ENCODE results near the gene TUBGCP3. TPM values are rescaled to one million over a fixed set of nuclear protein-coding genes. Genes with fewer than 3 reads are reported as not detected.

TUBGCP3 gene
- total RNA-seq, 4 donors from 2014 or later: 23.3 to 43.6 (median 30.0) TPM

DNA sequence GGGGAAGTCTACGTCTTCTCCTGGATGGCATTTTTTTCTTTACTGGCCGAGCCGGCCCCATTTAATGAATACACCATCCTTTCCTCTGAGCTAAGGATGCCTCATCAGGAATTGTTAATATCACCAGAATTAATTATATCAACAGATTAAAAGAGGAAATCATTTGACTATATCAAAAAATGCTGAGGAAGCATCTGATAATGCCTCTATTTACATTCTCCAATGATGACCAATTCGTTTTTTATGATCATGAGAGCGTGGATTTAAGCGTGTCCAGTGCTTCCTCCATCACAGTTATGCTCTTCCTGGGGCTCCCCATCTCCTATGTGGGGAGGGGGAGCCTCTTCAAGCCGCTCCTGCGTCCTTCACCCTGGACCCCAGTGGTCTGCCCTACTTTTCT lies 58.7 kb downstream of the TUBGCP3 start:
- no peak for DNase-seq
- Histone ChIP-seq H3K27ac (no peak overlapping the region), H3K4me1 (no peaks in the 10 kb centered on the region), H3K4me3 (no peak overlapping the region), H3K36me3 (no peaks in the 10 kb centered on the region), H3K9me3 (no peaks in the 10 kb centered on the region), H3K27me3 (no peaks in the 10 kb centered on the region)
- intact Hi-C loops (cut with DNase I; ENCODE audit: low total_unique reads): no loop called here
- TF ChIP-seq, protein P1, sequence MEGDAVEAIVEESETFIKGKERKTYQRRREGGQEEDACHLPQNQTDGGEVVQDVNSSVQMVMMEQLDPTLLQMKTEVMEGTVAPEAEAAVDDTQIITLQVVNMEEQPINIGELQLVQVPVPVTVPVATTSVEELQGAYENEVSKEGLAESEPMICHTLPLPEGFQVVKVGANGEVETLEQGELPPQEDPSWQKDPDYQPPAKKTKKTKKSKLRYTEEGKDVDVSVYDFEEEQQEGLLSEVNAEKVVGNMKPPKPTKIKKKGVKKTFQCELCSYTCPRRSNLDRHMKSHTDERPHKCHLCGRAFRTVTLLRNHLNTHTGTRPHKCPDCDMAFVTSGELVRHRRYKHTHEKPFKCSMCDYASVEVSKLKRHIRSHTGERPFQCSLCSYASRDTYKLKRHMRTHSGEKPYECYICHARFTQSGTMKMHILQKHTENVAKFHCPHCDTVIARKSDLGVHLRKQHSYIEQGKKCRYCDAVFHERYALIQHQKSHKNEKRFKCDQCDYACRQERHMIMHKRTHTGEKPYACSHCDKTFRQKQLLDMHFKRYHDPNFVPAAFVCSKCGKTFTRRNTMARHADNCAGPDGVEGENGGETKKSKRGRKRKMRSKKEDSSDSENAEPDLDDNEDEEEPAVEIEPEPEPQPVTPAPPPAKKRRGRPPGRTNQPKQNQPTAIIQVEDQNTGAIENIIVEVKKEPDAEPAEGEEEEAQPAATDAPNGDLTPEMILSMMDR (IDR thresholded peaks at IDR 0.05): no peak
- no peak for TF ChIP-seq EP300 (IDR thresholded peaks at IDR 0.05; ENCODE audit: low read depth)
- 84 to 87% methylated on average over 3 to 8 of the region's 8 CpGs for WGBS, 2 donors (ENCODE audit: low coverage in 1 of 2)
- in situ Hi-C loops (cut with MboI; ENCODE audit: low pct_ligation_motif_present in 1 of 4, low pct_unique_long_range_greater_than_20kb in 1 of 4, low sequenced_read_pairs in 3 of 4): no loop called here

DNA sequence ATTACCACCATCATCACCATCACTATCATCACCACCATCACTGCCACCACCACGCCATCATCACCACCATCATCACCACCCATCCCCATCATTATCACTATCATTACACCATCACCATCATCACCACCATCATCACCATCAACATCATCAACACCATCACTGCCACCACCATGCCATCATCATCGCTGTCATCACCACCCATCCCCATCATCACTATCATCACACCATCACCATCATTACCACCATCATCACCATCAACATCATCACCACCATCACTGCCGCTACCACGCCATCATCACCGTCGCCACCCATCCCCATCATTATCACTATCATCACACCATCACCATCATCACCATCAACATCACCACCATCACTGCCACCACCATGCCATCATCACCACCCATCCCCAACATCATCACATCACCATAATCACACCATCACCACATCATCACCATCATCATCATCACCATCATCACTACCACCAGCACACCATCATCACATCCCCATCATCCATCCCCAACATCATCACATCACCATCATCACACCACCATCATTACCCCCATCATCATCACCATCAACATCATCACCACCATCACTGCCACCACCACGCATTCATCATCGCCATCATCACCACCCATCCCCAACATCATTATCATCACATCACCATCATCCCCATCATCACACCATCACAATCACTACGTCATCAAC lies 61.7 kb downstream of the TUBGCP3 start:
- Histone ChIP-seq H3K9me3 (no peaks in the 10 kb centered on the region), H3K27me3 (no peaks in the 10 kb centered on the region), H3K4me3 (no peak overlapping the region), H3K36me3 (peaks cover 0 to 1% (median 0%) of the 10 kb centered on the region in 4 donors), H3K4me1 (no peaks in the 10 kb centered on the region), H3K27ac (no peak overlapping the region)
- TF ChIP-seq POLR2A (IDR thresholded peaks at IDR 0.05) (no peak), POLR2AphosphoS5 (IDR thresholded peaks at IDR 0.05) (no peak), EP300 (IDR thresholded peaks at IDR 0.05; ENCODE audit: low read depth) (no peak)
- TF ChIP-seq, protein P1 (IDR thresholded peaks at IDR 0.05): no peak
- DNase-seq: no peak
- WGBS, 2 donors (ENCODE audit: low coverage in 1 of 2): 95 to 98% methylated on average over 9 of the region's 9 CpGs
- intact Hi-C loops (cut with DNase I; ENCODE audit: low total_unique reads): no loop called here
- in situ Hi-C loops (cut with MboI; ENCODE audit: low pct_ligation_motif_present in 1 of 4, low pct_unique_long_range_greater_than_20kb in 1 of 4, low sequenced_read_pairs in 3 of 4): no loop called here

DNA sequence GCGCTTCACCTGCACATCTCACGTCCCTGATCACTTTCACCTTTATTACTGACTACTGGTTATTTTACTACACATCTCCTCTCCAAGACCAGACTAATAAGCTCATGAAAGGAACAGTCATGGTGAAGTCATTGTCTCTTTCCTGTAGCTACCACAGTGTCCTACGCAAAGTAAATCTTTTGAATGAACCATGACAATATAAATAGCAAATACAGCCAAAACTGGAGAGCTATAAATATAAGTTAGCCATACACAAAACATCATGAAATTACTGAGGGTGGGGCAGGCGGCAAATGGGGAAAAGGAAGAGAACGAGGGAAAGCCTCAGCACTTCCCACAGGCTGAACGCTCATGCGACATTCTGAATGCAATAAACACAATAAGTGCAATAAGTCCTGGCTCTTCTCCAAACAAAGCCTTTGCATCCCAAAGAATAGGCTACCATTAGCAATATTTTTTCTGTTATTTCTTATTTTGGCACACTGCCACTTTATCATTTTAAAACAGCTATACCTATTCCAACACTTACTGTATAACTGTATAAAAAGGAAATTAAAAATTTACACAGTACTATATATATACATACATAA lies 62.5 kb downstream of the TUBGCP3 start:
- TF ChIP-seq EP300 (IDR thresholded peaks at IDR 0.05; ENCODE audit: low read depth) (no peak), POLR2AphosphoS5 (IDR thresholded peaks at IDR 0.05) (no peak), POLR2A (IDR thresholded peaks at IDR 0.05) (no peak)
- TF ChIP-seq, protein P1 (IDR thresholded peaks at IDR 0.05): no peak
- H3K36me3 ChIP-seq: peaks cover 0 to 5% (median 0%) of the 10 kb centered on the region in 4 donors
- no peaks in the 10 kb centered on the region for H3K9me3 ChIP-seq
- 71 to 91% methylated on average over 7 of the region's 7 CpGs for WGBS, 2 donors (ENCODE audit: low coverage in 1 of 2)
- DNase-seq: no peak
- no peak overlapping the region for H3K4me3 ChIP-seq
- intact Hi-C loops (cut with DNase I; ENCODE audit: low total_unique reads): no loop called here
- in situ Hi-C loops (cut with MboI; ENCODE audit: low pct_ligation_motif_present in 1 of 4, low pct_unique_long_range_greater_than_20kb in 1 of 4, low sequenced_read_pairs in 3 of 4): no loop called here
- no peaks in the 10 kb centered on the region for H3K4me1 ChIP-seq
- H3K27ac ChIP-seq: no peak overlapping the region
- no peaks in the 10 kb centered on the region for H3K27me3 ChIP-seq

DNA sequence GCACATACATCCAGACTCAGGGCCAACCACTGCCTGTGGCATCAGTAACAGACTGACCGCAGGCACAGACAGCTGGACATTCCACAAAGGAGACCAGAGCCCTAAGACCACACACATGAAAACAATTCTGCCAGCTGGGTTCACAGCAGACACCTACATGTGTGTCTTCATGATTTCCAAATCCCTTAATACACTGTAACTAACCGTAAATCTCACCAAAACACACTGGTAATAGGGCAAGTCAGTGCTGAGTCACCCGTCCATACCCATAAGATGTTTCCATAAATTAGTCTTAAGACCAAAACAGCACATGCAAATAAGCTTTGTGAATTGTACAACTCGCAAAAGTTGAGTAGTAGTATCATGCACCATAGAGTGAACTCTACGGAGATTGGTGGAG lies 65.4 kb downstream of the TUBGCP3 start:
- Histone ChIP-seq H3K4me1 (no peaks in the 10 kb centered on the region), H3K4me3 (no peak overlapping the region), H3K27ac (no peak overlapping the region), H3K36me3 (peaks cover 0 to 19% (median 5%) of the 10 kb centered on the region in 4 donors), H3K9me3 (no peaks in the 10 kb centered on the region), H3K27me3 (no peaks in the 10 kb centered on the region)
- no peak for DNase-seq
- intact Hi-C loops (cut with DNase I; ENCODE audit: low total_unique reads): no loop called here
- WGBS, 2 donors (ENCODE audit: low coverage in 1 of 2): 92 to 100% methylated on average over 2 to 5 of the region's 5 CpGs
- TF ChIP-seq EP300 (IDR thresholded peaks at IDR 0.05; ENCODE audit: low read depth) (no peak), POLR2AphosphoS5 (IDR thresholded peaks at IDR 0.05) (no peak), POLR2A (IDR thresholded peaks at IDR 0.05) (no peak)
- TF ChIP-seq, protein P1 (IDR thresholded peaks at IDR 0.05): no peak
- in situ Hi-C loops (cut with MboI; ENCODE audit: low pct_ligation_motif_present in 1 of 4, low pct_unique_long_range_greater_than_20kb in 1 of 4, low sequenced_read_pairs in 3 of 4): no loop called here
